MM.1S (cell line): Measurements from ENCODE around the gene HIGD2B.
"Not testable (repeated sequence)": the region's sequence is repeated elsewhere in the genome, so short reads cannot be mapped to it uniquely, and the experiment has no call there.

ENCODE experiments used
- DNase-seq: peaks from one replicate; pipeline ENCODE4 v3.0.0-alpha.2; 2015
- H2AFZ ChIP-seq: fragments of 300-600 bp; sonication (generic); 2 replicates; pipeline ENCODE4 v1.6.0; 2016; ENCODE audit warnings: antibody characterized with exemption, low read length
- H3F3A ChIP-seq: fragments of 300-600 bp; sonication (generic); 2 replicates; pipeline ENCODE4 v1.6.1; 2016; ENCODE audit warnings: mild to moderate bottlenecking, antibody characterized with exemption, low read length, moderate library complexity, mixed read lengths; ENCODE audit not compliant: insufficient read depth
- H3K27ac ChIP-seq: fragments of 300-600 bp; sonication (generic); 2 replicates; pipeline ENCODE4 v1.5.1; 2016; ENCODE audit warnings: mild to moderate bottlenecking, low read length
- H3K27me3 ChIP-seq: fragments of 300-600 bp; sonication (generic); replicated peaks from 2 replicates; pipeline ENCODE4 v1.6.0; 2016; ENCODE audit warnings: low read length; ENCODE audit not compliant: insufficient read depth
- H3K36me3 ChIP-seq: fragments of 300-600 bp; sonication (generic); replicated peaks from 2 replicates; pipeline ENCODE4 v1.6.1; 2016; ENCODE audit warnings: mild to moderate bottlenecking, low read length, mixed read lengths; ENCODE audit not compliant: insufficient read depth
- H3K4me1 ChIP-seq: fragments of 300-600 bp; sonication (generic); 2 replicates; pipeline ENCODE4 v1.6.1; 2016; ENCODE audit warnings: low read length, mixed read lengths
- H3K4me2 ChIP-seq: fragments of 300-600 bp; sonication (generic); 2 replicates; pipeline ENCODE4 v1.6.0; 2016; ENCODE audit warnings: low read depth, low read length
- H3K4me3 ChIP-seq: fragments of 300-600 bp; sonication (generic); 2 replicates; pipeline ENCODE4 v1.5.1; 2016; ENCODE audit warnings: low read length, mixed read lengths
- H3K79me2 ChIP-seq: fragments of 300-600 bp; sonication (generic); 2 replicates; pipeline ENCODE4 v1.6.1; 2016; ENCODE audit warnings: mixed run types, low read length, mixed read lengths
- H3K9ac ChIP-seq: fragments of 300-600 bp; sonication (generic); 2 replicates; pipeline ENCODE4 v1.6.1; 2016; ENCODE audit warnings: low read length, mixed read lengths
- H3K9me2 ChIP-seq: fragments of 300-600 bp; sonication (generic); replicated peaks from 2 replicates; pipeline ENCODE4 v1.6.1; 2016; ENCODE audit warnings: mild to moderate bottlenecking, low read length, mixed read lengths; ENCODE audit not compliant: insufficient read depth
- H3K9me3 ChIP-seq: fragments of 300-600 bp; sonication (generic); replicated peaks from 2 replicates; pipeline ENCODE4 v1.6.1; 2016; ENCODE audit warnings: mild to moderate bottlenecking, low read length, mixed read lengths; ENCODE audit not compliant: insufficient read depth
- H4K20me1 ChIP-seq: fragments of 300-600 bp; sonication (generic); 2 replicates; pipeline ENCODE4 v1.6.1; 2016; ENCODE audit warnings: mild to moderate bottlenecking, low read length, moderate library complexity, mixed read lengths; ENCODE audit not compliant: insufficient read depth
- CTCF ChIP-seq: fragments of 300-600 bp; sonication (generic); IDR thresholded peaks from 2 replicates; pipeline ENCODE4 v1.5.1; 2016; ENCODE audit warnings: antibody characterized with exemption, low read length, mixed read lengths
- EZH2 ChIP-seq: fragments of 300-600 bp; sonication (generic); optimal IDR thresholded peaks from 2 replicates; pipeline ENCODE3; 2017; ENCODE audit warnings: low read depth, mild to moderate bottlenecking, antibody characterized with exemption, low read length, mixed read lengths
- EZH2phosphoT487 ChIP-seq: fragments of 300-600 bp; sonication (generic); IDR thresholded peaks from 2 replicates; pipeline ENCODE4 v1.6.1; 2018; ENCODE audit warnings: antibody characterized with exemption, low read length

The HIGD2B gene

GRCh38 chr15:72722071-72722696 lies 36.2 kb upstream of the HIGD2B start:
- no peaks in the 10 kb centered on the region for H3K36me3 ChIP-seq
- H3K79me2 ChIP-seq: no peaks in the 10 kb centered on the region
- H3K9ac ChIP-seq: no peak overlapping the region
- peak overlapping the region; percentile 14; the same call in 1 of the 2 replicates for H2AFZ ChIP-seq
- H3K4me2 ChIP-seq: peak overlapping the region; percentile 18; the same call in 1 of the 2 replicates
- no peaks in the 10 kb centered on the region for H3F3A ChIP-seq
- H3K4me3 ChIP-seq: no peak overlapping the region
- no peak overlapping the region for H3K27ac ChIP-seq
- H3K9me2 ChIP-seq: no peaks in the 10 kb centered on the region
- TF ChIP-seq EZH2phosphoT487: no peak
- no peak for TF ChIP-seq EZH2
- TF ChIP-seq CTCF: peak; percentile 84
- H3K4me1 ChIP-seq: peaks cover 12% of the 10 kb centered on the region
- H3K27me3 ChIP-seq: no peaks in the 10 kb centered on the region
- H4K20me1 ChIP-seq: no peaks in the 10 kb centered on the region
- DNase-seq: peak; percentile 76
- no peaks in the 10 kb centered on the region for H3K9me3 ChIP-seq

- not testable (repeated sequence) for H3K4me3 ChIP-seq, H3K27me3 ChIP-seq, H3K79me2 ChIP-seq, H3K36me3 ChIP-seq, H3K9ac ChIP-seq, H2AFZ ChIP-seq, H3K27ac ChIP-seq, DNase-seq, H3K9me2 ChIP-seq, H4K20me1 ChIP-seq, H3K4me1 ChIP-seq, H3F3A ChIP-seq, H3K9me3 ChIP-seq, H3K4me2 ChIP-seq
Observed at GRCh38 chr15:72708551-72709303, 22.7 kb upstream of the HIGD2B start.

GRCh38 chr15:72706266-72706665 lies 20.3 kb upstream of the HIGD2B start:
- no peaks in the 10 kb centered on the region for H3F3A ChIP-seq
- TF ChIP-seq EZH2phosphoT487: no peak
- no peak for TF ChIP-seq EZH2
- TF ChIP-seq CTCF: no peak
- H3K4me3 ChIP-seq: no peak overlapping the region
- no peaks in the 10 kb centered on the region for H3K79me2 ChIP-seq
- no peaks in the 10 kb centered on the region for H3K36me3 ChIP-seq
- H3K9me2 ChIP-seq: no peaks in the 10 kb centered on the region
- no peaks in the 10 kb centered on the region for H3K27me3 ChIP-seq
- no peaks in the 10 kb centered on the region for H4K20me1 ChIP-seq
- no peaks in the 10 kb centered on the region for H3K4me1 ChIP-seq
- no peak overlapping the region for H2AFZ ChIP-seq
- H3K27ac ChIP-seq: no peak overlapping the region
- no peak overlapping the region for H3K4me2 ChIP-seq
- no peak overlapping the region for H3K9ac ChIP-seq
- H3K9me3 ChIP-seq: no peaks in the 10 kb centered on the region
- no peak for DNase-seq

- H4K20me1 ChIP-seq: no peaks in the 10 kb centered on the region
- no peaks in the 10 kb centered on the region for H3K4me1 ChIP-seq
- no peaks in the 10 kb centered on the region for H3K9me3 ChIP-seq
- TF ChIP-seq CTCF (no peak), EZH2 (no peak), EZH2phosphoT487 (no peak)
- no peaks in the 10 kb centered on the region for H3F3A ChIP-seq
- no peaks in the 10 kb centered on the region for H3K27me3 ChIP-seq
- H3K9ac ChIP-seq: no peak overlapping the region
- H3K79me2 ChIP-seq: no peaks in the 10 kb centered on the region
- no peak overlapping the region for H3K27ac ChIP-seq
- H2AFZ ChIP-seq: no peak overlapping the region
- no peak overlapping the region for H3K4me3 ChIP-seq
- no peaks in the 10 kb centered on the region for H3K9me2 ChIP-seq
- no peaks in the 10 kb centered on the region for H3K36me3 ChIP-seq
- no peak for DNase-seq
- no peak overlapping the region for H3K4me2 ChIP-seq
Observed at GRCh38 chr15:72700076-72700475, 14.1 kb upstream of the HIGD2B start.
